ENCODE measurements around the gene NFAT5. TPM values are rescaled to one million over a fixed set of nuclear protein-coding genes. Genes with fewer than 3 reads are reported as not detected.

The NFAT5 gene
- polyA plus RNA-seq, 2 of the 4 experiments (the other 2 are of a cell fraction), result 9.5 to 45.1 TPM

DNA sequence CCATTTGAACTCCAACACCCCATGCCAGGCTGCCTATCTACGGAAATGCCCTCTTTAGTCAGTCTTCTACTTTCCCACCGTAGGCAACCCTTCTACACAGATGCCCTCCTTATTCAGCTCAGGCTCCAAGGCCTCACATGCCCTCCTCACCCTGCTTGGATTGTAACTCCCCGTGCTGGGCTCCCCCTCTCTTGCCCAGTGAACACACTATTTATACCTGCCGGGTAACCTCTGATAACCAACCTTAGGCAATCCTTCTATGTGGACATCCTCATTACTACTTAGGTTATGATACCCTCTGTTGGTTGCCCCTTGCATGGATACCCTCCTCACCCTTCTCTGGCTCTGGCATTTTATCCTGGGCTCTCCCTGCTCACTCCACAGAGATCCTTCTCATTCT is 50.3 kb downstream of the NFAT5 start:
- no peak for TF ChIP-seq NR3C1 (IDR thresholded peaks at IDR 0.05)
- TF ChIP-seq, protein P1, sequence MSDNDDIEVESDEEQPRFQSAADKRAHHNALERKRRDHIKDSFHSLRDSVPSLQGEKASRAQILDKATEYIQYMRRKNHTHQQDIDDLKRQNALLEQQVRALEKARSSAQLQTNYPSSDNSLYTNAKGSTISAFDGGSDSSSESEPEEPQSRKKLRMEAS (IDR thresholded peaks at IDR 0.05), result no peak
- TF ChIP-seq, protein P2, sequence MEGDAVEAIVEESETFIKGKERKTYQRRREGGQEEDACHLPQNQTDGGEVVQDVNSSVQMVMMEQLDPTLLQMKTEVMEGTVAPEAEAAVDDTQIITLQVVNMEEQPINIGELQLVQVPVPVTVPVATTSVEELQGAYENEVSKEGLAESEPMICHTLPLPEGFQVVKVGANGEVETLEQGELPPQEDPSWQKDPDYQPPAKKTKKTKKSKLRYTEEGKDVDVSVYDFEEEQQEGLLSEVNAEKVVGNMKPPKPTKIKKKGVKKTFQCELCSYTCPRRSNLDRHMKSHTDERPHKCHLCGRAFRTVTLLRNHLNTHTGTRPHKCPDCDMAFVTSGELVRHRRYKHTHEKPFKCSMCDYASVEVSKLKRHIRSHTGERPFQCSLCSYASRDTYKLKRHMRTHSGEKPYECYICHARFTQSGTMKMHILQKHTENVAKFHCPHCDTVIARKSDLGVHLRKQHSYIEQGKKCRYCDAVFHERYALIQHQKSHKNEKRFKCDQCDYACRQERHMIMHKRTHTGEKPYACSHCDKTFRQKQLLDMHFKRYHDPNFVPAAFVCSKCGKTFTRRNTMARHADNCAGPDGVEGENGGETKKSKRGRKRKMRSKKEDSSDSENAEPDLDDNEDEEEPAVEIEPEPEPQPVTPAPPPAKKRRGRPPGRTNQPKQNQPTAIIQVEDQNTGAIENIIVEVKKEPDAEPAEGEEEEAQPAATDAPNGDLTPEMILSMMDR (IDR thresholded peaks at IDR 0.05), result no peak
- TF ChIP-seq GATA3 (IDR thresholded peaks at IDR 0.05; ENCODE audit: borderline replicate concordance), result no peak
- ATAC-seq (peak in 1 of 2 experiments; percentile 24; a peak in 2 of 6 replicates), DNase-seq (ENCODE audit: low read depth in 1 of 2, low spot score in 1 of 2) (no peak), FAIRE-seq (no peak)
- no peaks in the 10 kb centered on the region for H3K9me3 ChIP-seq
- H3K4me1 ChIP-seq, result peaks cover 60% of the 10 kb centered on the region
- ChIA-PET POLR2A (no interaction called here), CTCF (no interaction called here)
- WGBS (ENCODE audit: missing lambda C conversion rate), result 98% methylated on average over 4 of the region's 4 CpGs
- H3K4me2 ChIP-seq, result no peak overlapping the region
- no peak overlapping the region for H3K4me3 ChIP-seq
- no peak overlapping the region for H3K27ac ChIP-seq

DNA sequence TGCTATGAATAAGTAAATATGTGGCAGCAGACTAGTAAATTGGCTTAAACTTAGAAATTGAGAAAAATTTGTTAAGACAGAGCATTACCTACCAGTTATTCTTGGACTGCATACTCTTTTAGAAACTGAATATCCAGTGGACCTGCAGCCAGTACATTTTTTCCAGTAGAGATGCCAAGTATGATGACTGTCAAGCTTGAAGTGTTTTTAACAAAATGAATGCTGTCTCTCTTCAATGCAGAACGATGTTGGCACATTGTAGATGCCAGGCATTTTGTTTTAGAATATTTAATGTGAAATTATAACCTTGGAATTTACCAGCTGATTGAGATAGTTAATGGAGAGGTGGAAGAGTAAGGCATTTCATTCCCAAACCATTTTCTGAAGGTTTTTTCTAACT is 52.5 kb downstream of the NFAT5 start:
- Histone ChIP-seq H3K27ac (no peak overlapping the region), H3K9me3 (no peaks in the 10 kb centered on the region), H3K4me3 (no peak overlapping the region), H3K4me1 (peaks cover 46% of the 10 kb centered on the region), H3K4me2 (no peak overlapping the region; the same call in 2 of the 3 replicates)
- ATAC-seq (no peak), FAIRE-seq (no peak), DNase-seq (ENCODE audit: low read depth in 1 of 2, low spot score in 1 of 2) (no peak)
- ChIA-PET POLR2A (interaction anchor here (0.6 to 0.7 kb wide), 2 partner anchors 48 to 89 kb away, joined by 3 read pairs; no protein-coding TSS in a partner anchor), CTCF (interaction anchor here (1.2 to 1.3 kb wide), 2 partner anchors 34 to 220 kb away, joined by 3 to 5 read pairs; no protein-coding TSS in a partner anchor)
- WGBS (ENCODE audit: missing lambda C conversion rate), result 25% methylated on average over 1 of the region's 1 CpG
- TF ChIP-seq, protein P3, sequence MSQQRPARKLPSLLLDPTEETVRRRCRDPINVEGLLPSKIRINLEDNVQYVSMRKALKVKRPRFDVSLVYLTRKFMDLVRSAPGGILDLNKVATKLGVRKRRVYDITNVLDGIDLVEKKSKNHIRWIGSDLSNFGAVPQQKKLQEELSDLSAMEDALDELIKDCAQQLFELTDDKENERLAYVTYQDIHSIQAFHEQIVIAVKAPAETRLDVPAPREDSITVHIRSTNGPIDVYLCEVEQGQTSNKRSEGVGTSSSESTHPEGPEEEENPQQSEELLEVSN (IDR thresholded peaks at IDR 0.05; ENCODE audit: borderline replicate concordance, low read depth), result no peak
- no peak for TF ChIP-seq RCOR1 (IDR thresholded peaks at IDR 0.05; ENCODE audit: low read depth, low read length)
- no peak for TF ChIP-seq MYC (IDR thresholded peaks at IDR 0.05; ENCODE audit: borderline replicate concordance, low read length)
- TF ChIP-seq MAFK (IDR thresholded peaks at IDR 0.05; ENCODE audit: partially characterized antibody), result no peak
- no peak for TF ChIP-seq NPAS2 (CRISPR knock-in tag; IDR thresholded peaks at IDR 0.05; ENCODE audit: borderline replicate concordance)

DNA sequence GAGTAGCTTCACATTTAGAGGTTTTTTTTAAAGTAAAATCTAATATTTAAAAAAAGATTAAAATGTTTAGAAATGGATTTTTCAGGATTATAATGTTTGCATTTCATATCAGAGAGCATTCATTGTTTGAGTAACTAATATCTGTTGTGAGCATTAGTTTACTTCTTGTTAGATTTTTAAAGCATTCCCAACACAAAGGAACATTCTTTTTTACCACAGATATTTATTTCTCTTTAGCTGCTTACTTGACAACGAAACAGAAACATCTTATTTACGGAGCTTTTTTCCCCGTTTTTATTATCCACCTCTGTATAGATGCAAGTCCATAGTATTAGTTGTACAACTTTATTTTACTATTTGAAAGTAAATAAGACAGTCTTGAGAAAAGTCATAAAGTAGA is 53.0 kb downstream of the NFAT5 start:
- no peak overlapping the region for H3K4me3 ChIP-seq
- no peak for ATAC-seq
- TF ChIP-seq, protein P4, sequence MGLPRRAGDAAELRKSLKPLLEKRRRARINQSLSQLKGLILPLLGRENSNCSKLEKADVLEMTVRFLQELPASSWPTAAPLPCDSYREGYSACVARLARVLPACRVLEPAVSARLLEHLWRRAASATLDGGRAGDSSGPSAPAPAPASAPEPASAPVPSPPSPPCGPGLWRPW (IDR thresholded peaks at IDR 0.05), result no peak
- CTCF ChIA-PET, result interaction anchor here (1.2 to 1.3 kb wide), 2 partner anchors 34 to 220 kb away, joined by 3 to 5 read pairs; no protein-coding TSS in a partner anchor
- no peak for FAIRE-seq
- no peaks in the 10 kb centered on the region for H3K9me3 ChIP-seq
- H3K4me2 ChIP-seq, result no peak overlapping the region; the same call in 2 of the 3 replicates
- no peak overlapping the region for H3K27ac ChIP-seq
- no peak for DNase-seq (ENCODE audit: low read depth in 1 of 2, low spot score in 1 of 2)
- WGBS (ENCODE audit: missing lambda C conversion rate), result 69% methylated on average over 3 of the region's 3 CpGs
- peaks cover 42% of the 10 kb centered on the region for H3K4me1 ChIP-seq
- POLR2A ChIA-PET, result interaction anchor here (0.6 to 0.7 kb wide), 2 partner anchors 48 to 89 kb away, joined by 3 read pairs; no protein-coding TSS in a partner anchor

DNA sequence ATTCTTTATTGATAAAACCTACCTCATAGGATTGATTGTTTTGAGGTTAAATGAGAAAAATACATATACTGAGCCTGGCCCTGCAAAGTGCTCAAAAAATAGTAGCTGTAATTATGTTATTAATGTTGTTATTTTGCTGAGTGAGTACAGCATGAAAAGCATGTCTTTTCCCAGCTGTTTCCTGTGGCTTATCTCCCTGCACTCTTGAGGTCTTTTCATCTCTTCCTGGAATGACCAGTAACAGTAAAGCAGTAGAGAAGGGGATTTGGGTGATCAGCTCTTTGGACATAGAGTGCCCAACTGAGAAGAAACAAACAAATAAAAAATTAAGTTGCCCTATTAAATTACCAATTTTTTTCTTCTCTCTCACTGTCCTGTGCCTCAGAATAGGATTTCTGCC is 53.7 kb downstream of the NFAT5 start:
- ChIA-PET CTCF (interaction anchor here (1.2 to 1.3 kb wide), 2 partner anchors 33 to 221 kb away, joined by 3 to 5 read pairs; no protein-coding TSS in a partner anchor), POLR2A (interaction anchor here (0.9 kb wide), 1 partner anchor 91 kb away, joined by 3 read pairs; no protein-coding TSS in a partner anchor)
- Histone ChIP-seq H3K4me2 (no peak overlapping the region), H3K27ac (no peak overlapping the region), H3K4me1 (peaks cover 36% of the 10 kb centered on the region), H3K9me3 (no peaks in the 10 kb centered on the region), H3K4me3 (no peak overlapping the region)
- FAIRE-seq (no peak), ATAC-seq (no peak), DNase-seq (ENCODE audit: low read depth in 1 of 2, low spot score in 1 of 2) (no peak)
- TF ChIP-seq RAD21 (conservative IDR thresholded peaks at IDR 0.05 in 1 of 2, IDR thresholded peaks at IDR 0.05 in 1 of 2), result no peak
- TF ChIP-seq ZNF302 (CRISPR knock-in tag; IDR thresholded peaks at IDR 0.05), result no peak
- TF ChIP-seq, protein P2 (IDR thresholded peaks at IDR 0.05), result no peak
- no peak for TF ChIP-seq MAFK (IDR thresholded peaks at IDR 0.05; ENCODE audit: partially characterized antibody)
